H1 (cell line): Measurements from ENCODE around the gene FRS2. TPM values are rescaled to one million over a fixed set of nuclear protein-coding genes. Genes with fewer than 3 reads are reported as not detected.

Experiments used
- EP300 ChIP-seq, 2 experiments: IDR thresholded peaks; 1 replicate in 1 of 2; 2 replicates in 1 of 2; pipeline ENCODE4 v1.6.1; 2011 to 2012; ENCODE audit warnings: low read depth in 2 of 2, low read length in 2 of 2, mild to moderate bottlenecking in 2 of 2, borderline replicate concordance in 1 of 2, inconsistent platforms in 1 of 2, moderate library complexity in 1 of 2
- FOSL1 ChIP-seq: IDR thresholded peaks from 2 replicates; pipeline ENCODE4 v1.6.1; 2011; ENCODE audit warnings: mild to moderate bottlenecking, low read depth, low read length, moderate library complexity; ENCODE audit not compliant: insufficient read depth
- KDM1A ChIP-seq: fragments of 200-600, 300-600 bp; sonication (generic); IDR thresholded peaks from 2 replicates; pipeline ENCODE4 v1.7.1; 2016; ENCODE audit warnings: mild to moderate bottlenecking, low read length, borderline replicate concordance
- RAD21 ChIP-seq, 2 experiments: IDR thresholded peaks in 1 of 2; conservative IDR thresholded peaks in 1 of 2; 2 replicates each; pipeline ENCODE4 v1.6.1; 2011; ENCODE audit warnings: low read depth in 2 of 2, low read length in 2 of 2, improper control_type of control experiment in 1 of 2, inconsistent platforms in 1 of 2, mild to moderate bottlenecking in 1 of 2, moderate library complexity in 1 of 2
- RBBP5 ChIP-seq: IDR thresholded peaks from 2 replicates; pipeline ENCODE4 v1.7.1; 2012; ENCODE audit warnings: low read depth, mild to moderate bottlenecking, inconsistent platforms, low read length, moderate library complexity, borderline replicate concordance
- SAP30 ChIP-seq: fragments of 300-600 bp; sonication (generic); IDR thresholded peaks from 2 replicates; pipeline ENCODE4 v1.7.1; 2012; ENCODE audit warnings: low read length, moderate library complexity, mild to moderate bottlenecking, inconsistent platforms; ENCODE audit not compliant: insufficient read depth, insufficient replicate concordance
- SIRT6 ChIP-seq: IDR thresholded peaks from one replicate; pipeline ENCODE4 v1.7.1; 2012; ENCODE audit warnings: low read length, inconsistent platforms
- SP1 ChIP-seq: IDR thresholded peaks from 2 replicates; pipeline ENCODE4 v1.6.1; 2011; ENCODE audit warnings: low read depth, low read length
- SP2 ChIP-seq: IDR thresholded peaks from 2 replicates; pipeline ENCODE4 v1.6.1; 2012; ENCODE audit warnings: mild to moderate bottlenecking, low read length, inconsistent platforms
- TAF1 ChIP-seq: IDR thresholded peaks from 2 replicates; pipeline ENCODE4 v1.6.1; 2011; ENCODE audit warnings: mild to moderate bottlenecking, low read depth, low read length
- ZNF274 ChIP-seq: IDR thresholded peaks from 2 replicates; pipeline ENCODE4 v1.7.0; 2012; ENCODE audit warnings: low read length, borderline replicate concordance; ENCODE audit errors: extremely low read depth
- polyA plus RNA-seq, 7 experiments: library from polyadenylated mRNA; depleted of rRNA in 3 of 7; stranded (reverse) in 5 of 7; unstranded in 2 of 7; fragments of >200 nt in 5 of 7; fragments of 200-250 nt in 2 of 7; gene quantifications; 1 replicate in 5 of 7; 2 replicates in 1 of 7; 4 replicates in 1 of 7; pipeline versions ENCODE4 v1.2.1 to v1.2.3, GENCODE V29; 2011 to 2013; ENCODE audit warnings: missing spikeins in 2 of 7, mixed read lengths in 2 of 7
- total RNA-seq: library from RNA; stranded (reverse); fragmentation: NEBNext Ultra II Directional; extraction: Animal tissue kit (Norgen Biotek cat#: 25700); gene quantifications from 2 replicates; pipeline ENCODE4 v1.2.1, GENCODE V29; 2021

The FRS2 gene
- total and polyA plus RNA-seq, 2 of the 8 experiments (the other 6 are each of a cell fraction or from before 2014, with no cell fraction given), result 10.3 to 35.8 TPM

DNA sequence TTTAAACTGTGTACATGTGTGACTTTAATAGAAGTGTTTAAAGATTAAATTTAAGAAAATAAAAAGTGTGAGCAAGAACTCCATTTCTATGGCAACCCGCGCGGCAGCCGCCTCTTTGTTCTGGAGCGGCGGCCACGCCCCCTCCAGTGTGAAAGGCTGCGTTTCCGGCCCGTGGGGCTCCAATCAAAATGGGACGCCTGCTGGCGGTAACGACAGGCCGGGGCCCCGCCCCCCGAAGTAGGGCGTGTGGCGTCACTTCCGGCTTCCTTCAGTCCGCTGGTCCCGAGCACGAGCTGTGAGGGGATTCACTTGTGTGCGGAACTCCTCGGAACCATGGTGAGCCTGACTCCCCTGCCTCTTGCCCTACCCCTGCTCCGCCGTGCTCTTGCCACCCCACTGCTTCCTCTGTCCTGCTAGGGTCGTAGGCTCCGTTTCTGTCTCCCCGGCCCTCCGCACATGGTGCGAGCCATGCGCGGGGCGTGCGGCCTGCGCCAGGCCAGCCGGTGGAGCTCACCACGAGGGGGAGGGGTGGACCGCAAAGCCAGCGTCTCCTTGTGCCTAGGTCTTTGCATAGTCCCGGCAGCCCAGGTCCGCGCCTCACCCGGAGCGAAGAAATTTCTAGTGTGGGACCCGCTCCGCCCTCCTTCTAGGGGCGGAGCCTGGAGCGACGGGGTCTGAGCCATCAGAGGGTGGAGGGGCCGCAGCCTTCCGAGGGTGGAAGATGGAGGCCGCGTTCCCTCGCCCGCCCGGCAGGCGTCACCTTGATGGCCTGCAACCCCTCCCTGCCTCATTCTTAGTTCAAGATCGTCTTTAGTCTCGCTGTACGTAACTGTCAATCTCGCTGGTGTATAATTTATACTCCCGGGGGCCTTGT, 115.2 kb downstream of the FRS2 start, which contains the start of gene CCT2 (continued):
- no peak for TF ChIP-seq SAP30
- TF ChIP-seq RAD21 (IDR thresholded peaks at IDR 0.05 in 1 of 2, conservative IDR thresholded peaks at IDR 0.05 in 1 of 2; ENCODE audit: low read depth in 2 of 2, low read length in 2 of 2), result peak in 1 of 2 experiments; percentile 1; a peak in 1 of 4 replicates
- TF ChIP-seq EP300 (IDR thresholded peaks at IDR 0.05; ENCODE audit: borderline replicate concordance in 1 of 2, low read depth in 2 of 2, low read length in 2 of 2), result no peak
- TF ChIP-seq KDM1A, result no peak
- TF ChIP-seq RBBP5, result peak; percentile 75
- TF ChIP-seq SIRT6, result no peak
- no peak for TF ChIP-seq FOSL1
- TF ChIP-seq ZNF274, result no peak
- TF ChIP-seq TAF1, result peak; percentile 98
- TF ChIP-seq SP2, result no peak
- no peak; the same call in 1 of the 2 replicates for TF ChIP-seq SP1
